HCT116 (cell line): ENCODE results near the gene DMBX1. TPM values are rescaled to one million over a fixed set of nuclear protein-coding genes. Genes with fewer than 3 reads are reported as not detected.

Source experiments
- ATAC-seq: fragments of 200-7000 bp; cut with Tn5 transposase; 2 replicates; pipeline ENCODE4 v1.9.1; 2020; ENCODE audit warnings: mild to moderate bottlenecking, moderate library complexity
- BruUV-seq: library from RNA; stranded (reverse); fragments of 400-500 nt; replicated peaks from 2 replicates; lab custom pipeline; 2021; lab: Mats Ljungman, UMichigan
- CTCF ChIA-PET: fragments of 300-600 bp; sonication (Branson Sonifier 250); formaldehyde crosslinking; loops from one replicate; lab custom pipeline; 2021; ENCODE audit warnings: antibody characterized with exemption; lab: Charles Lee
- POLR2A ChIA-PET: fragments of 300-600, 350-600 bp; sonication (Branson Sonifier 250); formaldehyde crosslinking; loops from one replicate; lab custom pipeline; 2021; ENCODE audit warnings: antibody characterized with exemption; lab: Charles Lee
- RAD21 ChIA-PET, 2 experiments: fragments of 300-600 bp; sonication (Branson Sonifier 250); formaldehyde crosslinking; loops; one replicate each; lab custom pipeline; 2023; ENCODE audit warnings: low total read pairs in 2 of 2; ENCODE audit not compliant: uncharacterized antibody in 2 of 2, unreplicated experiment in 2 of 2, low non-redundant PET in 1 of 2; lab: Charles Lee
- DNase-seq: peaks from one replicate; pipeline ENCODE4 v3.0.0-alpha.2; 2010; ENCODE audit warnings: low read depth, low spot score
- H2AFZ ChIP-seq: fragments of 200-600 bp; shearing (Covaris generic), sonication (generic); 2 replicates; pipeline ENCODE4 v1.6.1; 2017; ENCODE audit warnings: low read depth, mixed run types, mixed read lengths, antibody characterized with exemption, low read length; ENCODE audit not compliant: poor library complexity, severe bottlenecking
- H3K27ac ChIP-seq: 2 replicates; pipeline ENCODE4 v1.5.1; 2012; ENCODE audit warnings: low read depth, low read length
- H3K27me3 ChIP-seq: fragments of 200-600 bp; sonication (generic); 2 replicates; pipeline ENCODE4 v1.6.1; 2016; ENCODE audit warnings: mixed run types, low read length, mixed read lengths; ENCODE audit not compliant: insufficient read depth
- H3K36me3 ChIP-seq, 2 experiments: fragments of 200-500 bp in 1 of 2; fragments of 200-600 bp in 1 of 2; sonication (Bioruptor generic) in 1 of 2; sonication (generic) in 1 of 2; 2 replicates each; pipeline versions ENCODE4 v1.5.1 to v1.6.1; 2014 to 2016; ENCODE audit warnings: low read length in 2 of 2, inconsistent platforms in 1 of 2, mixed read lengths in 1 of 2, mixed run types in 1 of 2; ENCODE audit not compliant: insufficient read depth in 2 of 2, control insufficient read depth in 1 of 2
- H3K4me1 ChIP-seq, 2 experiments: fragments of 200-600 bp in 1 of 2; sonication (generic) in 1 of 2; 2 replicates each; pipeline versions ENCODE4 v1.5.1 to v1.6.1; 2012 to 2017; ENCODE audit warnings: low read length in 2 of 2, inconsistent platforms in 1 of 2, mild to moderate bottlenecking in 1 of 2, mixed read lengths in 1 of 2, mixed run types in 1 of 2, moderate library complexity in 1 of 2; ENCODE audit not compliant: insufficient read depth in 2 of 2, control insufficient read depth in 1 of 2
- H3K4me2 ChIP-seq: fragments of 200-600 bp; sonication (generic); 2 replicates; pipeline ENCODE4 v1.6.1; 2017; ENCODE audit warnings: mixed run types, low read length, mixed read lengths
- H3K4me3 ChIP-seq, 2 experiments: fragments of 200-600 bp in 1 of 2; sonication (generic) in 1 of 2; replicated peaks in 1 of 2; 2 replicates each; pipeline ENCODE4 v1.5.1; 2011 to 2016; ENCODE audit warnings: low read length in 2 of 2, control low read depth in 1 of 2, low read depth in 1 of 2, mild to moderate bottlenecking in 1 of 2, mixed read lengths in 1 of 2, mixed run types in 1 of 2
- H3K79me2 ChIP-seq: fragments of 200-600 bp; sonication (generic); 2 replicates; pipeline ENCODE4 v1.6.1; 2017; ENCODE audit warnings: mild to moderate bottlenecking, mixed run types, low read length, moderate library complexity, mixed read lengths; ENCODE audit not compliant: insufficient read depth
- H3K9ac ChIP-seq: fragments of 200-600 bp; sonication (generic); 2 replicates; pipeline ENCODE4 v1.6.1; 2016; ENCODE audit warnings: low read length, mixed read lengths
- H3K9me2 ChIP-seq: fragments of 200-600 bp; sonication (generic), shearing (Covaris generic); 2 replicates; pipeline ENCODE4 v1.6.1; 2017; ENCODE audit warnings: mixed run types, mild to moderate bottlenecking, moderate library complexity; ENCODE audit not compliant: insufficient read depth
- H3K9me3 ChIP-seq, 2 experiments: fragments of 200-500 bp in 1 of 2; fragments of 200-600 bp in 1 of 2; sonication (Bioruptor generic) in 1 of 2; sonication (generic) in 1 of 2; 2 replicates each; pipeline ENCODE4 v1.6.1; 2014 to 2017; ENCODE audit warnings: low read length in 2 of 2, mixed read lengths in 2 of 2, inconsistent platforms in 1 of 2, low read depth in 1 of 2, mild to moderate bottlenecking in 1 of 2, mixed run types in 1 of 2, moderate library complexity in 1 of 2; ENCODE audit not compliant: control insufficient read depth in 1 of 2, insufficient read depth in 1 of 2
- H4K20me1 ChIP-seq: fragments of 200-600 bp; sonication (generic), shearing (Covaris generic); 2 replicates; pipeline ENCODE4 v1.6.1; 2017; ENCODE audit warnings: mixed run types, mild to moderate bottlenecking, moderate library complexity; ENCODE audit not compliant: insufficient read depth
- CTCF ChIP-seq, 3 experiments: fragments of 200-600 bp in 1 of 3; sonication (generic) in 1 of 3; IDR thresholded peaks in 2 of 3; conservative IDR thresholded peaks in 1 of 3; 2 replicates each; pipeline ENCODE4 v1.5.1; 2012 to 2017; ENCODE audit warnings: low read depth in 2 of 3, low read length in 2 of 3, antibody characterized with exemption in 1 of 3, borderline replicate concordance in 1 of 3, control low read depth in 1 of 3, mild to moderate bottlenecking in 1 of 3, mixed read lengths in 1 of 3, mixed run types in 1 of 3, moderate library complexity in 1 of 3; ENCODE audit not compliant: insufficient read depth in 1 of 3
- MAX ChIP-seq: IDR thresholded peaks from 2 replicates; pipeline ENCODE4 v1.6.1; 2012
- RAD21 ChIP-seq: IDR thresholded peaks from 2 replicates; pipeline ENCODE4 v1.6.1; 2012; ENCODE audit warnings: low read depth, mild to moderate bottlenecking
- SRF ChIP-seq: IDR thresholded peaks from 2 replicates; pipeline ENCODE4 v1.6.1; 2012; ENCODE audit warnings: low read depth
- intact Hi-C: fragments of 100-400 bp; cut with micrococcal nuclease; formaldehyde crosslinking; loops from 2 replicates; pipeline ENCODE4 v1.10.0; 2022
- total RNA-seq: library from RNA; stranded (reverse); gene quantifications from one replicate; pipeline ENCODE4 v1.2.1, GENCODE V29; 2021; ENCODE audit not compliant: unreplicated experiment

Gene DMBX1
- total RNA-seq, 1 experiment from 2014 or later = 4.3 TPM

- no peak overlapping the region for H3K27ac ChIP-seq
Measured at GRCh38 chr1:46527474-46528296, 38.0 kb downstream of the DMBX1 start.

More at GRCh38 chr1:46527474-46528296, 38.0 kb downstream of the DMBX1 start:
- no peaks in the 10 kb centered on the region for H3K9me3 ChIP-seq
- no peaks in the 10 kb centered on the region for H3K9me2 ChIP-seq
- peaks cover 3 to 11% of the 10 kb centered on the region in 2 experiments; a peak in 3 of 4 replicates for H3K4me1 ChIP-seq
- no peaks in the 10 kb centered on the region for H4K20me1 ChIP-seq
- H3K4me2 ChIP-seq = no peak overlapping the region
- DNase-seq (peak; percentile 54), ATAC-seq (peak; percentile 92)
- BruUV-seq = no TSS peak
- intact Hi-C loops = loop anchor here (1.0 kb wide), 4 partner anchors 50 to 121 kb away; no protein-coding TSS in a partner anchor
- RAD21 ChIA-PET = interaction anchor here (1.0 to 1.7 kb wide), 5 partner anchors 40 to 85 kb away, joined by 3 to 4 read pairs (median 3); no protein-coding TSS in a partner anchor
- no peaks in the 10 kb centered on the region for H3K36me3 ChIP-seq
- POLR2A ChIA-PET = interaction anchor here (1.2 kb wide), 1 partner anchor 85 kb away, joined by 3 read pairs; no protein-coding TSS in a partner anchor
- H3K4me3 ChIP-seq = no peak overlapping the region
- peak; percentile 90 to 98 (median 93) for TF ChIP-seq CTCF (IDR thresholded peaks at IDR 0.05 in 2 of 3, conservative IDR thresholded peaks at IDR 0.05 in 1 of 3; ENCODE audit: borderline replicate concordance in 1 of 3, insufficient read depth in 1 of 3, low read depth in 2 of 3, low read length in 2 of 3)
- no peak for TF ChIP-seq MAX
- peak; percentile 100 for TF ChIP-seq RAD21
- no peak for TF ChIP-seq SRF
- no peaks in the 10 kb centered on the region for H3K79me2 ChIP-seq
- H2AFZ ChIP-seq = no peak overlapping the region
- CTCF ChIA-PET = interaction anchor here (1.0 to 5.5 kb wide), 7 partner anchors 8 to 85 kb away, joined by 3 to 67 read pairs (median 9); no protein-coding TSS in a partner anchor
- no peak overlapping the region for H3K9ac ChIP-seq
- H3K27me3 ChIP-seq = no peaks in the 10 kb centered on the region
